ENCODE data around the gene AIMP2. TPM values are rescaled to one million over a fixed set of nuclear protein-coding genes. Genes with fewer than 3 reads are reported as not detected.
"Not testable (repeated sequence)": the region's sequence is repeated elsewhere in the genome, so short reads cannot be mapped to it uniquely, and the experiment has no call there.

The AIMP2 gene
- 121 and 130 TPM in 2 replicates for total RNA-seq (2014; rRNA removed; shearing (Covaris generic))

DNA sequence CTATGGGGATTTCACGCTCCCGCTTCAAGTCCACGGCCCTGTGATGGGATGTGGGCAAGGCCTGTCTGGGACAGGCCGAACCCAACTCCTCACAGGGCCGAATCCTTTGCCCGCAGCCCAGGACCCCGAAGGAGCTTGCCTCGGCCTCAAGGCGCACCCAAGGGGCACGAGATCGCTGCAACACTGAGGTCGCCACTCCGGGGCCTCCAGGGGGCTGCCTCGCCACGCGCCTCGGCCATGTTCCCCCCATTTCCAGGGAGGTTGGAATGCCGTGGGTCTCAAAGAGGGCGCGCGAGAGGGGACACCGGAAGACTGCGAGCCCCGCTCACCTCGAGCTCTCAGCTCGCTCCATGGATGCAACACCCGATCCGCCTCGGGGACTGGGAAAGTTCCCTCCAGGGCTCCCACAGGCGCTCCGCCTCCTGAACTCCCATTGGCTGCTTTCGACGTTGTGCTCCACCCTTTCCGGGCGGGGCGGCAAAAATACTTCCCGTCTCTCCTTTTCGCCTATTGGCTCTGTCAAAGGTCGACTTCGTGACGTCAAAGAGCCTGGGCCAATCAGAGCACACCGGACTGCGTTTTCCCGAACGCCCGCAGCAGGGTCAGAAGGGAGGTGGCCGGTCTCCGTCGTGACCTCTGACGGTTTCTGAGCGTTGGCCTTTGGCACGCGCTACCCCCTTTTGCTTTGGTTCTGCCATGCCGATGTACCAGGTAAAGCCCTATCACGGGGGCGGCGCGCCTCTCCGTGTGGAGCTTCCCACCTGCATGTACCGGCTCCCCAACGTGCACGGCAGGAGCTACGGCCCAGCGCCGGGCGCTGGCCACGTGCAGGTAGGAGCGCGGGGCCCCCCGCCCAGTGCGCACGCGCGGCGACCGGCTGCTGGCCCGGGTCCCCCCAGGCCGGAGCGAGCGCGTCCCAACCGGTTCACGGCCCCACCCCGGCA is at the start of gene AIMP2, which contains the start of gene PMS2:
TSS of gene AIMP2 (plus strand) at position 605 of the 944 bp plus-strand sequence. CDS start at position 697, 92 bp downstream.
TSS of gene PMS2 (minus strand) at position 382 of the 944 bp plus-strand sequence. CDS start at position 352, 30 bp downstream.
- DNase-seq (ENCODE audit: low read depth), result peak; percentile 99

DNA sequence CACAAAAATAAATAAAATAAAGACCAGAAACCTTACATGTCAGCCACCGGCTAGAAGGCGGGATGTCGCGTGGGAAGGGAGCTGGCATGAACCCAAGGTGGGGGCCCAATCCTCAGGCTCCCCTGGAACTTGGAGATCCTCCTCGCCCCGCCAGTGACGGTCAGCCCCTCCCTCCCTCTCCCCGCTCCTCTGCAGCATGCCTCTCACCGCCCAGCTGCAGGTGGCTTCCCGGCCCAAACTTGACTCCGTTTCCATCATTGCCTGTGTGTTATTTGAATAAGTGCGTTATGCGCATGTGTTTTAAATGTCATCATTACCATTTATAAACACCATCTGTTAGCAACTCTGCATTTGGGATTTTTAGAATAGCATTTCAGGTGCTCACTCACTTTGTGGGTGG is 45.9 kb upstream of the AIMP2 start:
- not testable (repeated sequence) for DNase-seq (ENCODE audit: low read depth)

DNA sequence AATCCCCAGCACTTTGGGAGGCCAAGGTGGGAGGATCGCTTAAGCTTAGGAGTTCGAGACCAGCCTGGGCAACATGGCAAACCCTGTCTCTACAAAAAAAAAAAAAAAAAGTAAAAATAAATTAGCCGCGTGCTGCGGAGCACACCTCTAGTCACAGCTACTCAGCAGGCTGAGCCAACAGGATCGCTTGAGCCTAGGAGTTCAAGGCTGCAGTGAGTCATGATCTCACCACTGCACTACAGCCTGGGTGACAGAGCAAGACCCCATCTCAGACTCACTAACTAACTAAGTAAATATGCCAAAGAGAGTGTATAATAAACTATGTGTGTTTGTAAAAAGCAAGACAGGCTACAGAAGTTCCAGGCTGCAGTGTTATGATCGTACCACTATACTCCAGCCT is 45.3 kb upstream of the AIMP2 start:
- not testable (repeated sequence) for DNase-seq (ENCODE audit: low read depth)

- not testable (repeated sequence) for DNase-seq (ENCODE audit: low read depth)
Measured at GRCh38 chr7:5970347-5970911, 38.6 kb upstream of the AIMP2 start, which contains the start of gene RSPH10B. Gene RSPH10B (minus strand): TSS chr7:5970689. CDS start chr7:5967116, 3,573 bp downstream.

DNA sequence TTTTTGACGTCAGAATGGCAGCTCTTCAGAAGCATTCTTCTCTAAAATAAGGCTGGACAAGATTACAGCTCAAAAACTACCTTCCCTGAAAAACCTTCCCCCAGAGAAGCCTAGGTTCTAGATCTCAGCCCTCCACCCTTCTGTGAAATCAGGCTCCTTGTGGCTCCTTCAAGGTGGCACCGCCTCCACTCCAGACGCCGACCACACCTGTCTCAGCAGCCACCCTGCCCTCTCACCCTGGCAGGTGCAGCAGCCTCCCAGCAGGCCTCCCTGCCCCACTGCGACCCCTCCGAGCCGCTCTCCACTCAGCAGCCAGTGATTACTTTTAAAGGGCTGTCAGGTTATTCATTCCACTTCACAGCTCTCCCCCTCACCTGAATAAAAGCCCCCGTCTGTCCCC is 35.5 kb upstream of the AIMP2 start:
- not testable (repeated sequence) for DNase-seq (ENCODE audit: low read depth)

DNA sequence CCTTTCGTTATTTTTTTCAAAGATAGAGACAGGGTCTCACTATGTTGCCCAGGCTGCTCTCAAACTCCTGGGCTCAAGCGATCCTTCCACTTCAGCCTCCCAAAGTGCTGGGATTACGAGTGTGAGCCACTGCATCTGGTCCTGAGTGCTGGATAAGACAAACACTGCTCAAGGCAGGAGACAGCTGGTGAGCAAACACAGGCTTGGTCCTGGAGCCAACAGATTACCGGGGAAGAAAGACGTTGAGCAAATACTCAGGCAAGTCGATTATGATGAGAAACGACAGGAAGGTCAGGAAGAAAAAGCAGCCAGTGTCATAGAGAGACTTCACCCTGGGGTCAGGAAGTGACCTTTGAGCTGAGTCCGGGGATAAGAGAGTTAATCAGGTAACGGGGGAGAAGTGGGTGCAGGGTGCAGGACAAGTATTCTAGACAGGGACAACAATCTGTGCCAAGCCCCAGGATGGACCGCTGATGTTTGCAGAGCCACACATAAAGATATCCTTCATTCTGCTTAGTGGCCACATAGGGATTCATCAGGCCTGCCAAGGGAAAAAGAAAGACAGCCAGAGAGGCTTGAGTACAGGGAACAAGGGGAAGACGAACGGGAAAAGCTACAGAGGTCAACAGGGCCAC is 29.3 kb upstream of the AIMP2 start:
- DNase-seq (ENCODE audit: low read depth), result not testable (repeated sequence)

- DNase-seq (ENCODE audit: low read depth), result not testable (repeated sequence)
Measured at GRCh38 chr7:5987061-5987460, 22.0 kb upstream of the AIMP2 start.

DNA sequence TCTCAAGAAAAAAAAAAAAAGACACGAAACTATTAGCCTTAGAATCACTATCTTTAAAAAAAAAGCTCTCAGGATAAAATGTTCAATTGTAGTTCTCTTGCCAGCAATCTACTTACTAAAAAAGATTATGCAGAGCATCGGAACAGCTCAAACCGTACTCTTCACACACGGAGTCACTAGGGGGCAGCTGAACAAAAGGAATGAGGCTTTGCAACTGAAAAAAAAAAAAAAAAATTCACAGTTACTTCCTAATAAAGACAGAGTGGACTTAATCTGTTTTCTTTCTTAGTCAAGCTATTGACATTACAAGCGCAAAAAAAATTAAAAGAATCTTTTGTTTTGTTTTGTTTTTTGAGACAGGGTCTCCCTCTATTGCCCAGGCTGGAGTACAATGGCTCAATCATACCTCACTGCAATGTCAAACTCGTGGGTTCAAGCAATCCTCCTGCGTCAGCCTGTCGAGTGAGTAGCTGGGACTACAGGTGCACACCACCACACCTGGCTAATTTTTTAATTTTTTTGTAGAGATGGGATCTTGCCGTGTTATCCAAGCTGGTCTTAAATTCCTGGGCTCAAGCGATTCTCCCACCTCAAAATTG is 11.8 kb upstream of the AIMP2 start:
- DNase-seq (ENCODE audit: low read depth), result peak; percentile 68

DNA sequence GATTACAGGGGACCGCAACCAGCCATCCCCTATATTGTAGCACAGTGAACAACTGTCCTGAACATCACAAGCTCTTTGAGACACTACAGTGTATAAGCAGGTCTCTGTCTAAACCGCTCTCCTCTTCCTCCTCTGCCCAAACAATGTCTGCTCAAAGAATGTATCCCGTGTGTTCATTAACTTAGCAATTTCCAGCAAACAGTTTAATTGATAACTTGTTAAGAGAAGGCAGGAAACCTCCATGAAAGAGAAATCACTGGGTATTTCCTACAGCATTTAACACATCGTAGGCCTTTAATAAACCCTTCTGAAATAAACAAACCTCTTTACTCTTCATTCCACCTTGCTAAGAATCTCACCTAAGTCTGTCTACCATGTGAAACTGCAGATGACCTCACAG is 1.7 kb upstream of the AIMP2 start:
- no peak for DNase-seq (ENCODE audit: low read depth)

GRCh38 chr7:6007835-6008590 is 1.1 kb upstream of the AIMP2 start:
- not testable (repeated sequence) for DNase-seq (ENCODE audit: low read depth)

DNA sequence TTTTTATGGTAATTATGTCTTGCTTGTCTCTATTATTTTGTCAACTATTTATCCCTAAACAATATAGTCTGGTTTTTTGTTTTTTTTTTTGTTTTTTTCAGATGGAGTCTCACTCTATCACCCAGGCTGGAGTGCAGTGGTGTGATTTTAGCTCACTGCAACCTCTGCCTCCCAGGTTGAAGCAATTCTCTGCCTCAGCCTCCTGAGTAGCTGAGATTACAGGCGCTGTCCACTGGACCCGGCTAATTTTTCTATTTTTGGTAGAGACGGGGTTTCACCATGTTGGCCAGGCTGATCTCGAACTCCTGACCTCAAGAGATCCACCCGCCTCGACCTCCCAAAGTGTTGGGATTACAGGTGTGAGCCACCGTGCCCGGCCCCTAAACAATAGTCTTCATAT is 1.3 kb downstream of the AIMP2 start:
- DNase-seq (ENCODE audit: low read depth), result not testable (repeated sequence)

- no peak for DNase-seq (ENCODE audit: low read depth)
Measured at GRCh38 chr7:6011541-6011940, 2.5 kb downstream of the AIMP2 start.

- no peak for DNase-seq (ENCODE audit: low read depth)
Measured at GRCh38 chr7:6012355-6013104, 3.5 kb downstream of the AIMP2 start.

DNA sequence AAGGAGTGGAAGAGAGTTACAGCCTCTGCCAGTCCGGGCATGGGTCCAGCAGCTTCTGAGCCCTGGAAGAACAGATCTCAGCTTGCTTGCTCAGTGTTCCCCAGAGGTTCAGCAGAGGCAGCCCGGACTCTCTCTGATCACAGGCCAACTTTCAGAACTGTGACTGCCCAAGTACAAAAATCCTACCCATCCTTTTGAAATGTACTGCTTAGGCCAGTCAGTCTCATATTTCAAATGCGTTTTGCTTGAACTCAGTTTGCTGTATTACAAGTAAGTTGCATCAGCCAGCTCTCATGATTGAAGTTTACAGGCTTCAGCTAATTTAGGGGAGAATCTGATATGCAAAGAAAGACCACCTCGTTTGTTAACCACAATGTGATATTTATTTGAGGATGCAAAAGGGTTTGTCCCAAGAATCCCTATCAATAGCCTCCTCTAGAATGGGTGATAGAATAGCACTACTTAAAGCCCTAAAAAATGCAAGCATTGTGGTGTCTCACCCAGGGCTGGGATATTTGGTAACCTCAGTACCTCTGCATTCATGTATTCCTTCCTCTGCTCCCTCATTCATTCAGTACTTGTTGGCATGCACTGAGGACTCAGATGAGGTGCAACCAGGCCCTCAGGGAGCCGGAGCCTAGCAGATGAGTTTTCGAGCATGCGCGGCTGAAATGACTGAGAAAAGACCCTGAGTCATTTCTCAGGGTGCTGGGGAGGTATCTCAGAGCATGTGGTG is 7.0 kb downstream of the AIMP2 start:
- peak; percentile 10 for DNase-seq (ENCODE audit: low read depth)

- DNase-seq (ENCODE audit: low read depth), result no peak
Measured at GRCh38 chr7:6016653-6016966, 7.5 kb downstream of the AIMP2 start.

DNA sequence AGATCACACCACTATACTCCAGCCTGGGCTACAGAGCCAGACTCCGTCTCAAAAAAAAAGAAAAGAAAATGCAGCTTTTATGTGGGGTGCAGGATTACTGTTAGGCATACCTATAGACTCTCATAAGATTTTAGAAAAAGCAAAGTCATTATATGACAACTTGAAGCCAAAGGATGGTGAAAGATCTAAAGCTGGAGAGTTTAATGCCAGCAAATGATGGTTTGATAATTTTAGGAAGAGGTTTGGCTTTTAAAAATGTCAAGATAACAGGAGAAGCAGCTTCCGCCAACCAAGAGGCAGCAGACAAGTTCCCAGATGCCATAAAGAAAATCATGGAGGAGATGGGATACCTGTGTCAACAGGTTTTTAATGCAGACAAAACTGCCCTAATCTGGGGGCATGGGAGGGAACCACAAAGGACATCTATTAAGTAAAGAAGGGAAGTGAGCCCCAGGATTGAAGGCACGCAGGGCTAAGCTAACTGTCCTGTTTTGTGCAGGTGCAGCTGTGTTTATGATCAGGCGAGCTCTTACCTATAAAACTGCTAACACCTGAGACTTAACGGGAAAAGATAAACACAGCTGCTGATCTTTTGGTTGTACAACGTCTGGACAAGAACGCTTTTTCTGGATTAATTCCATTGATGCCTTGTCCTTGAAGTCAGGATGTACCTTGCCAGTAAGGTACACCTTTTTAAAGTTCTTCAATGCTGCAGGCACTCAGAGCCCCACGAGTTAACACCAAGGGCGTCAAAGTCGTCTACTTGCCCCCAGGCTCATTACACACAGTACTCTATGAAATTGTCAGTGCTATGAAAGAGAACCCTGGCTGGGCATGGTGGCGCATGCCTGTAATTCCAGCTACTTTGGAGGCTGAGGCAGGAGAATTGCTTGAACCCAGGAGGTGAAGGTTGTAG is 11.6 kb downstream of the AIMP2 start:
- DNase-seq (ENCODE audit: low read depth), result no peak

DNA sequence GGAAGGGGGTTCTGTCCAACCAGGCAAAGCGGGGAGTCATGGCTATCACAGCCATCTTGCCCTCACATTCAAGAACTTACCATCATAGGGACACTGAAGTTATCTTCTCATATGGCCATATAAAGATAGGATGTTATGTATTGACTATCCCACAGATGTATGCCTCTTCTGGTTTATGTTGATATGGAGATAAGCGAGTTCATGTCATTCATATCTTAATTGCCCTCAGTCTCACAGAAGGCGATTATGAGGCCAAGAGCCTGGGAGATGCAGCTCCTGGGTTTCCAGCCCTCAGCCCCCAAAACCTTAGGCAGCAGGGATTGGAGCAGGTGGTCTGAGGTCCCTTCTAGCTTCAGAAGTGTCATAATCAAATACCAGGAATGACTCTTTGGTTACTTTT is 13.6 kb downstream of the AIMP2 start:
- DNase-seq (ENCODE audit: low read depth), result no peak

DNA sequence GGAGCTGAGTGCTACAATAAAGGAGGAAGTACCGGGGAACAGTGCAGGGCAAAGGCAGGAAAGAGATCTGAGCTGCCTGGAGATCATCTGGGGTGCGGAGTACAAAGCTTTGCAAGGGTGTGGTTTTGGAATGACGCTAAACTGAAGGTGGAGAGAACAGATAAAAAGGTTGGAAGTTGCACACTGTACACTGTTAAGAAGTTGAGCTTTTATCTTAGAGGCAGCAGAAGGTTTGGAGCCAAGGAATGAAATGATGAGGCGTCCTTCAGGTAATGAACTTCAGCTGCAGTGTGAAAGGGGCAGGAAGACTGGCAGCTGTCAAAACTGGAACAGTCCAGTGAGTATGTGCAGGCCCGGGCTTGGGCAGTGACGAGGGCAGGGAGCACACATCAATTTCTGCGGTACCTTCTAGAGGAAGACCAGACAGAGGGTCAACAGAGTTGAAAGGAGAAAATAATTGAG is 14.9 kb downstream of the AIMP2 start:
- DNase-seq (ENCODE audit: low read depth), result no peak
